Measurements from ENCODE around the gene RAD17. TPM values are rescaled to one million over a fixed set of nuclear protein-coding genes. Genes with fewer than 3 reads are reported as not detected.
A peak's percentile ranks its signal among the peaks of the same experiment; 100 is the strongest.
"Not testable (repeated sequence)": the region's sequence is repeated elsewhere in the genome, so short reads cannot be mapped to it uniquely, and the experiment has no call there.

The RAD17 gene
- total RNA-seq, 2 experiments from 2014 or later, result 27.7 to 31.3 TPM

DNA sequence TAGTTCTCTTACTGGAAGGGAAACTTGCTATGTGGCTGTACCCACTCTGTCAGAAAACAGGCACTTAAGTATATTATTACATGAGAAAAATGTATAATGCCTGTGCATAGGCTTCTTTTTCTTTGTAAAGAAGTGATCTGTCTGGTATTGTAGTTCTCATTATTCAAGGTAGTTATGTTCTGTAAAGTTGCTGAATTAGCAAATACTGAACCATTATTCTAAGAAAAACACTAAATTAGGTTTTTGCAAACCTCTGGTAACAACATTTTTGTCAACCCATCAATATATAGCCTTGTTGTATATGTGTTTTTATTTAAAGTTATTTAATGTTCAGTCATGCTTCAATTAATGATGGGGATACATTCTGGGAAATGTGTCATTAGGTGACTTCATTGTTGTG, 8.8 kb downstream of the RAD17 start:
- peaks cover 20% of the 10 kb centered on the region for H3K36me3 Mint-ChIP-seq (ENCODE audit: low read depth)
- H3K4me3 Mint-ChIP-seq, result no peak overlapping the region
- ATAC-seq (no peak), DNase-seq (no peak)
- ChIA-PET POLR2A (no interaction called here), CTCF (no interaction called here)
- H3K4me1 Mint-ChIP-seq, result no peaks in the 10 kb centered on the region
- no peaks in the 10 kb centered on the region for H3K9me3 Mint-ChIP-seq (ENCODE audit: low read depth)
- H3K27ac Mint-ChIP-seq, result no peak overlapping the region
- H3K27me3 Mint-ChIP-seq, result no peaks in the 10 kb centered on the region
- intact Hi-C loops (cut with DNase I, micrococcal nuclease), result no loop called here

DNA sequence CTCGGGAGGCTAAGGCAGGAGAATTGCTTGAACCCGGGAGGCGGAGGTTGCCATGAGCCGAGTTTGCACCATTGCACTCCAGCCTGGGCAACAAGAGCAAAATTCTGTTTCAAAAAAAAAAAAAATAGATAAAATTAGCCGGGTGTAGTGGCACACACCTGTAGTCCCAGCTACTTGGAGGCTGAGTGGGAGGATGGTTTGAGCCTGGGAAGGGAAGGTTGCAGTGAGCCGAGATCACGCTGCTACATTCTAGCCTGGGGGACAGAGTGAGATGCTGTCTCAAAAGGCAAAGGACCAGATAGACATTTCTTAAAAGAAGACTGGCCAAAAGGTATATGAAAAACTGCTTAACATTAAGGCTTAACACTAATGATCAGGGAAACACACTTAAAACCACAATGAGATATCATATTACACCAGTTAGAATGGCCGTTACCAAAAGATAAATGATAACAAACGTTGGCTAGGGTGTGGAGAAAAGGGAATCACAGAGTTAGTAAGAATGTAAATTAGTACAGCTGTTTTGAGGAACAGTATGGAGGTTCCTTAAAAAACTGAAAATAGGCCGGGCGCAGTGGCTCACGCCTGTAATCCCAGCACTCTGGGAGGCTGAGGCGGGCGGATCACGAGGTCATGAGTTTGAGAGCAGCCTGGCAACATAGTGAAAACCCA, 35.2 kb downstream of the RAD17 start:
- DNase-seq, result no peak
- H3K36me3 Mint-ChIP-seq (ENCODE audit: low read depth), result peaks cover 35% of the 10 kb centered on the region
- no peak for ATAC-seq
- H3K4me1 Mint-ChIP-seq, result no peaks in the 10 kb centered on the region
- no peak overlapping the region for H3K4me3 Mint-ChIP-seq
- peaks cover 7% of the 10 kb centered on the region for H3K9me3 Mint-ChIP-seq (ENCODE audit: low read depth)
- intact Hi-C loops (cut with DNase I, micrococcal nuclease), result no loop called here
- no peaks in the 10 kb centered on the region for H3K27me3 Mint-ChIP-seq
- CTCF ChIA-PET, result interaction anchor here (0.6 to 0.7 kb wide), 2 partner anchors 279 to 377 kb away, joined by 3 read pairs; no protein-coding TSS in a partner anchor
- POLR2A ChIA-PET, result no interaction called here
- no peak overlapping the region for H3K27ac Mint-ChIP-seq

DNA sequence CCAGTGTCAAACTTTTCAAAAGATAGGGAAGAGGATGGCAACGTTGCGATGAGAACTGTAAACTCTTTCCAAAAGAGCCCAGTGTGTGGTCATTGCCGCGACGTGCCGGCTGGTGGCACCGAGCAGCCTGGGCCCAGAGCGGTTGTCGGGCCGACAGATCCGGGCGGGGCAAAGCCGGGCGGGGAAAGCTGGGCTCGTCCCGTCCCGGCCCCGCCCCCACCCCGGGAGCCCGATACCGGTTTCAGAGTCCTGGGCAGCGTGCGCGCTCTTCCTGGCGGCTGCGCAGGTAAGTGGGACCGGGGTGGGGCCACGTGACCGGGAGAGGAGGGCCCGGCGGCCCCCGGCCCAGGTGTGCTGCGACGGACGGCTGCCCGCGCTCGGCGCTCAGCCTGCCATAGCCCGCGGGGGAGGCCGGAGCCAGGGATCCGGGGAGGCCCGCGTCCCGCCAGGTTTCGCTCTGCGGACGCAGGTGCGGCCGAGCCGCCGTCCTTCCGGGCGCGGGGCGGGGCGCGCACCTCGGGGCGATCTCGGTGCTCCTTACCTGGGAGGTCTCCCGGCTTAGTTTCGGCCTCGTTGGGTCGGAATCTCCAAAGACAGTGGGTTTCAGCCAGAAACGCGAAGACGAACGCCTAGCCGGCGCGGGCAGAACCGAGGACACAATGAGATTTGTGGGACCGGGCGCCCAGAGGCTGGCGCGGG, 45.4 kb downstream of the RAD17 start, which contains the start of gene MARVELD2:
MARVELD2 (plus strand) TSS at position 232 of the 699 bp plus-strand sequence. CDS start 4,270 bp downstream, outside the sequence.
- no peaks in the 10 kb centered on the region for H3K9me3 Mint-ChIP-seq (ENCODE audit: low read depth)
- H3K36me3 Mint-ChIP-seq (ENCODE audit: low read depth), result peaks cover 25% of the 10 kb centered on the region
- H3K4me1 Mint-ChIP-seq, result peaks cover 4% of the 10 kb centered on the region
- POLR2A ChIA-PET, result no interaction called here
- peak within 1 kb of the TSS; percentile 53 for H3K4me3 Mint-ChIP-seq
- peak; percentile 62 for DNase-seq
- no peak within 1 kb of the TSS for H3K27ac Mint-ChIP-seq
- intact Hi-C loops (cut with DNase I, micrococcal nuclease), result no loop called here
- H3K27me3 Mint-ChIP-seq, result no peaks in the 10 kb centered on the region
- CTCF ChIA-PET, result interaction anchor here (0.5 kb wide), 1 partner anchor 78 kb away, joined by 3 read pairs; no protein-coding TSS in a partner anchor
- peak; percentile 85 for ATAC-seq

DNA sequence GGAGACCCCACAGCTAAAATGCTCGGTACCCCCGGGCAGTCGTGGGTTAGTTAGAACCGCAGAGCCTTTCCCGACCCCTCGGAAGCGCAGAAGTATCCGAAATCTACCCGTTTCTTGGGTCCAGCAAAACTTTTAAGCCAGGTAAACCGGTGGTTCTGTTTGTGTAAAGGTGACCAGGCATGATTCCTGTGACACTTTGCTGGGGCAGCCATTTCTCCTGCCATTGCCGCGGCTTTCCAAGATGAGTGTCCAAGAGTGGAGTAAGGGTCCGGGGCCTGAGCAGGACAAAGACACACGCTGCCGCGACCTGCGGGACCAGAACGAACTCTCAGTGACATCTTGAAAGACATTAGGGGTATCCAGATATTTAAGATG, 46.0 kb downstream of the RAD17 start:
- CTCF ChIA-PET, result interaction anchor here (0.6 kb wide), 1 partner anchor 12 kb away, joined by 3 read pairs; no protein-coding TSS in a partner anchor
- POLR2A ChIA-PET, result no interaction called here
- intact Hi-C loops (cut with DNase I, micrococcal nuclease), result no loop called here
- no peaks in the 10 kb centered on the region for H3K27me3 Mint-ChIP-seq
- H3K9me3 Mint-ChIP-seq (ENCODE audit: low read depth), result no peaks in the 10 kb centered on the region
- peaks cover 22% of the 10 kb centered on the region for H3K36me3 Mint-ChIP-seq (ENCODE audit: low read depth)
- ATAC-seq (no peak), DNase-seq (no peak)
- H3K4me1 Mint-ChIP-seq, result peaks cover 4% of the 10 kb centered on the region
- no peak overlapping the region for H3K27ac Mint-ChIP-seq
- H3K4me3 Mint-ChIP-seq, result peak overlapping the region; percentile 49

DNA sequence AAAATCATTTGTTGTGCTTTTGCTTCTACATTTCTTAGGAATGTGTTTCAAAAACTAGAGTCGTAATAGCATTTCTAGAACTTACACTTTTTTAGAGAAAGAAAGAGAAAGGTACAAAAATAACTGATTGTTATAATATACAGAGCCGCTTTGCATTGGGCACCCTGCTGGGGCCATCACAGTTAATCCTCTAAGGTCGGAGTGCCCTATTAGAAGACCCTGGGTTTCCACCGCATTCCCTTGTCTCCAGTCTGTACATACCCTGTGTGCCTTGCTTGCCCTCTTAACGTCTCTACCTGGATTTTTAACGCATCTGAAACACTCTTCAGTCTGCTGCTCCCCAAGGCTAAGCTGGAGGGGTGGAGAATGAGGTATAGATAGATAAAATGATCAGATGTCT, 46.6 kb downstream of the RAD17 start:
- DNase-seq, result no peak
- ChIA-PET POLR2A (interaction anchor here (0.6 kb wide), 1 partner anchor 181 kb away, joined by 3 read pairs; the partner anchor contains the start of gene CDK7), CTCF (interaction anchor here (0.6 kb wide), 1 partner anchor 13 kb away, joined by 3 read pairs; no protein-coding TSS in a partner anchor)
- no peak overlapping the region for H3K27ac Mint-ChIP-seq
- intact Hi-C loops (cut with DNase I, micrococcal nuclease), result no loop called here
- H3K36me3 Mint-ChIP-seq (ENCODE audit: low read depth), result peaks cover 21% of the 10 kb centered on the region
- H3K9me3 Mint-ChIP-seq (ENCODE audit: low read depth), result no peaks in the 10 kb centered on the region
- H3K4me1 Mint-ChIP-seq, result peaks cover 4% of the 10 kb centered on the region
- no peaks in the 10 kb centered on the region for H3K27me3 Mint-ChIP-seq
- ATAC-seq, result no peak
- peak overlapping the region; percentile 49 for H3K4me3 Mint-ChIP-seq

DNA sequence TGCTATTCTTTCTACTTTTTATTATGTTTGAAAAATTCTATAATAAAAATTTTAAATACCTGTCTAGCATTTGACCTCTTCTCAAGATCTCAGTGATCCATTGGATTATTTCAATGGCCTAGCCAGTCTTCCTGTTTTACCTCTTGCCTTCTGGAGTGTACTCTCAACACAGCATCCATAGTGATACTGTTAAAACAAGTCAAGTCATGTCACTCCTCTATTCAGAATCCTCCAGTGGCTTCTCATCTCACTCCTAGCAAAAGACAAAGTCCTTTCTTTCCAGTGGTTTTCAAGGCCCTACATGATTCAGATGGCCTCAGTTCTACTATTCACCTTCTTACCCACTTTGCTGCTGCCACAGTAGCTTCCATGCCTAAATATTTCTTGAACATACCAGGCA, 47.1 kb downstream of the RAD17 start:
- no peaks in the 10 kb centered on the region for H3K9me3 Mint-ChIP-seq (ENCODE audit: low read depth)

DNA sequence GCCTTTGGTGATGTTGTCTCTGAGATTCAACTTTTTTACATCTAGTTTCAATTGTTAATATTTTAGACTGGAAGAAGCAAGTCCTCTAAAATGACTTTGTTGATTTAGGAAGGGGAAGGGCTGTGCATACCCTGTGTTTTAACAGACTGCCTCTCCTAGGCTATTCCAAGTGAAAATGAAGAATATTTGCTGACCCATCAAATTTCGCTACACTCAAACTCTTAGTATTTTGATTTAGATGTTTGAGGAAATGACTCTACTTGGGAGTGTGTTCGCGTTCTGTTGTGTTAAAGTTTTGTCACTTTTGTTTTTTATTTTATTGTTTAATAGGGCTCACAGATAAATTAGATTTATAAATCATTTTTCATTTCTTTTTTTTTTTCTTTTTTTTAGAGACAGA, 48.9 kb downstream of the RAD17 start:
- ChIA-PET POLR2A (no interaction called here), CTCF (no interaction called here)
- no peaks in the 10 kb centered on the region for H3K9me3 Mint-ChIP-seq (ENCODE audit: low read depth)
- H3K27me3 Mint-ChIP-seq, result no peaks in the 10 kb centered on the region
- intact Hi-C loops (cut with DNase I, micrococcal nuclease), result no loop called here
- peaks cover 13% of the 10 kb centered on the region for H3K36me3 Mint-ChIP-seq (ENCODE audit: low read depth)
- H3K4me1 Mint-ChIP-seq, result peaks cover 4% of the 10 kb centered on the region
- DNase-seq (no peak), ATAC-seq (no peak)
- no peak overlapping the region for H3K4me3 Mint-ChIP-seq
- H3K27ac Mint-ChIP-seq, result no peak overlapping the region

More for the DNA sequence above, 47.1 kb downstream of the RAD17 start:
- ATAC-seq (no peak), DNase-seq (no peak)
- ChIA-PET CTCF (no interaction called here), POLR2A (interaction anchor here (0.6 kb wide), 1 partner anchor 182 kb away, joined by 3 read pairs; the partner anchor contains the start of gene CDK7)
- Mint-ChIP-seq H3K4me1 (peaks cover 4% of the 10 kb centered on the region), H3K36me3 (ENCODE audit: low read depth) (peaks cover 17% of the 10 kb centered on the region), H3K4me3 (no peak overlapping the region), H3K27me3 (no peaks in the 10 kb centered on the region), H3K27ac (peak overlapping the region; percentile 16)
- intact Hi-C loops (cut with DNase I, micrococcal nuclease), result no loop called here

DNA sequence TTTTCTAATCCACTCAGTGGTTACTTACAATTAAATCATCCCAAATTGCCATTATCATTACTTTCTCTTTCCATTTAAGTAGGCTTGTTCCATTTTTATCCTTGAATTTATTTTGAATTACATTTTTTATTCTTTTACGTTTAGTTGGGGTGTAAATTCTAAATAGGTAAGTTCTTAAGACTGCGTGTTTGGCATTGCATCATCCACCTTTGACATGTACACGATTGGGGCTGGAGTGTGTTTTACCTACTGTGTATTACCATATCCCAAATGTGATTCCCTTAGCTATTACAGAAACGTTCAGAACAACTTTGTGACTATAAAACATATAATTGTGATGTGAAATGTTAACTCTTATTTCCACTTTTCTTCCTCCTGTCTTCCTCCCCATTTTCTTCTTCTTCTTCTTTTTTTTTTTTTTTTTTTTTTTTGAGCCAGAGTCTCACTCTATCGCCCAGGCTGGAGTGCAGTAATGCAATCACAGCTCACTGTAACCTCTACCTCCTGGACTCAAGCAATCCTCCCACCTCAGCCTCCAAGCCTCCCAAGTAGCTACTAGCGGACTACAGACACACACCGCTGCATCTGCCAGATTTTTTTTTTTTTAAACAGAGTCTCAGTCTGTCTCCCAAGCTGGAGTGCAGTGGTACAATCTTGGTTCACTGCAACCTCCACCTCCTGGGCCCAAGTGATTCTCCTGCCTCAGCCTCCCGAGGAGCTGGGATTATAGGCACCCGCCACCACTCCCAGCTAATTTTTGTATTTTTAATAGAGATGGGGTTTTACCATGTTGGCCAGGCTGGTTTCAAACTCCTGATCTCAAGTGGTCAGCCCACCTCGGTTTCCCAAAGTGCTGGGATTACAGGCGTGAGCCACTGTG, 62.0 kb downstream of the RAD17 start:
- intact Hi-C loops (cut with DNase I, micrococcal nuclease), result no loop called here
- CTCF ChIA-PET, result no interaction called here
- Mint-ChIP-seq H3K27me3 (no peaks in the 10 kb centered on the region), H3K27ac (no peak overlapping the region), H3K4me1 (no peaks in the 10 kb centered on the region), H3K36me3 (ENCODE audit: low read depth) (no peaks in the 10 kb centered on the region), H3K9me3 (ENCODE audit: low read depth) (no peaks in the 10 kb centered on the region), H3K4me3 (no peak overlapping the region)
- POLR2A ChIA-PET, result no interaction called here
- DNase-seq, result no peak
- no peak for ATAC-seq

DNA sequence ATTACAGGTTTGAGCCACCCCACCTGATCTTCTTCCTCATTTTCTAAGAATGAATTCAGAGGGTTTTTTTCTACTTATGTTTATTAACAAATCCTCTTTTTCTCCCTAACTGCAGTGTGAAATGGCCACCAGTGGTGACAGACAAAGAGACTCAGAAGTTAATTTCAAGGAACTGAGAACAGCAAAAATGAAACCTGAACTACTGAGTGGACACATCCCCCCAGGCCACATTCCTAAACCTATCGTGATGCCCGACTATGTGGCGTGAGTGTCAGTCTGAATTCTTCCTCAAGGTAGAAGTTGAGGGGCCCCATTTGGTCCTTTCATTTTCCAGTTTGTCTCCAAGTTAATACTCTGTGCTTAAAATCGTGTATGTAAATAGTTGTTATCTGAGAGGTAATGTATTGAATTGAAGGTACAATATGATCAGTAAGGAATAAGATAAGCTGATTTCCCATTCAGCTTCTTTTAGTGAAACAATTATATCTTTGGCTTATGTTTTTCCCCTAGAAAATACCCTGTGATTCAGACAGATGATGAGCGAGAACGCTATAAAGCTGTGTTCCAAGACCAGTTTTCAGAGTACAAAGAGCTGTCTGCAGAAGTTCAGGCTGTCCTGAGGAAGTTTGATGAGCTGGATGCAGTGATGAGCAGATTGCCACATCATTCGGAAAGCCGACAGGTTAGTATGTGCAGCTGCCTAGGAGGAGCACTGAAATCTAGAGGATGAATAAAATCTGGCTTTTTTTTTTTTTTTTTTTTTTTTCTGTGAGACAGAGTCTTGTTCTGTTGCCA, 63.0 kb downstream of the RAD17 start:
- Mint-ChIP-seq H3K4me1 (no peaks in the 10 kb centered on the region), H3K36me3 (ENCODE audit: low read depth) (no peaks in the 10 kb centered on the region), H3K4me3 (no peak overlapping the region), H3K27me3 (no peaks in the 10 kb centered on the region), H3K27ac (no peak overlapping the region), H3K9me3 (ENCODE audit: low read depth) (no peaks in the 10 kb centered on the region)
- ATAC-seq, result peak; percentile 33
- intact Hi-C loops (cut with DNase I, micrococcal nuclease), result no loop called here
- ChIA-PET POLR2A (no interaction called here), CTCF (no interaction called here)
- no peak for DNase-seq

DNA sequence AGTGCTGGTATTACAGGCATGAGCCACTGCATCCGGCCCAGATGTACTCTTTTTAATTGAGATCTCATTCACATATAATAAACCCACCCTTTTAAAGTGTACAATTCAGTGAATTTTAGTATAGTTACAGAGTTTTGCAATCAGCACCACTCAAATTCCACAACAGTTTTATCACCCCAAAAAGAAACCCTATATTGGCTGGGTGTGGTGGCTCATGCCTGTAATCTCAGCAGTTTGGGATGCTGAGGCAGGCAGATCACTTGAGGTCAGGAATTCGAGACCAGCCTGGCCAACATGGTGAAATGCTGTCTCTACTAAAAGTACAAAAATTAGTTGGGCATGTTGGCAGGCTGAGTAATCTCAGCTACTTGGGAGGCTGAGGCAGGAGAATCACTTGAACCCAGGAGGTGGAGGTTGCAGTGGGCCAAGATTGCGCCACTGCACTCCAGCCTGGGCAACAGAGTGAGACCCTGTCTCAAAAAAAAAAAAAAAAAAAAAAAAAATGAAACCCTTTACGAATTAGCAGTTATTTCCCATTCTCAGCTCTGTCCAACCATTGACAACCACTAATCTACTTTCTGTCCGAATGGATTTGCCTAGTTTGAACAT, 65.8 kb downstream of the RAD17 start:
- H3K9me3 Mint-ChIP-seq (ENCODE audit: low read depth); H3K4me1 Mint-ChIP-seq; CTCF ChIA-PET; H3K36me3 Mint-ChIP-seq (ENCODE audit: low read depth); DNase-seq; ATAC-seq; intact Hi-C loops (cut with DNase I, micrococcal nuclease); H3K27me3 Mint-ChIP-seq; H3K27ac Mint-ChIP-seq; H3K4me3 Mint-ChIP-seq: not testable (repeated sequence)
- POLR2A ChIA-PET, result interaction anchor here (0.7 kb wide), 1 partner anchor 21 kb away, joined by 4 read pairs; no protein-coding TSS in a partner anchor

Measured in activated CD4-positive, alpha-beta T cell treated with anti-CD3 and anti-CD28 coated beads for 36 hours (primary cell).